ENCODE measurements around the gene NEIL3. TPM values are rescaled to one million over a fixed set of nuclear protein-coding genes. Genes with fewer than 3 reads are reported as not detected.

Gene NEIL3
- total RNA-seq (2011; cell fraction: chromatin; rRNA removed; ENCODE audit: low replicate concordance): 14.8 and 40.0 TPM in 2 replicates
- 10.2 and 14.1 TPM in 2 replicates for total RNA-seq (2011; cell fraction: nucleolus; rRNA removed)
- 21.0 and 27.3 TPM in 2 replicates for total RNA-seq (2011; cell fraction: nucleoplasm; rRNA removed)
- total RNA-seq (2014; rRNA removed) (9.9 and 10.7 TPM in 2 replicates), total RNA-seq (2014; rRNA removed; fragmentation: Illumina TruSeq; extraction: Trizol) (15.2 and 16.4 TPM in 2 replicates), total RNA-seq (2015; rRNA removed; fragmentation: Illumina TruSeq; extraction: Trizol) (15.0 and 15.2 TPM in 2 replicates), total RNA-seq (2021) (12.9 and 14.4 TPM in 2 replicates), polyA plus RNA-seq (2011; rRNA removed) (16.0 and 23.3 TPM in 2 replicates), polyA plus RNA-seq (2014; fragmentation: Illumina TruSeq; extraction: Trizol) (13.0 and 15.6 TPM in 2 replicates), polyA plus RNA-seq (2014; fragmentation: Nextera tagmentation; extraction: Ambion mirVana) (1 to 10 TPM; 2.7 to 4.8 TPM), polyA plus RNA-seq (2014; rRNA removed) (11.9 and 14.1 TPM in 2 replicates), polyA minus RNA-seq (2011; rRNA and poly(A)+ RNA removed) (24.1 and 24.3 TPM in 2 replicates), Bru-seq, nascent RNA (percentile 84 among the genes with signal in this experiment), BruChase-seq, experiment 1, labeled RNA remaining after a 2-hour chase (percentile 81 among the genes with signal in this experiment), BruChase-seq, experiment 2, labeled RNA remaining after a 6-hour chase (percentile 77 among the genes with signal in this experiment)
- polyA plus RNA-seq (2011; cell fraction: cytosol; rRNA removed): 7.3 and 8.6 TPM in 2 replicates
- polyA plus RNA-seq (2011; cell fraction: nucleus; rRNA removed): 11.7 and 14.3 TPM in 2 replicates
- 7.9 and 12.0 TPM in 2 replicates for polyA plus RNA-seq (2012)
- 8.6 and 10.1 TPM in 2 replicates for polyA minus RNA-seq (2011; cell fraction: cytosol; rRNA and poly(A)+ RNA removed)
- 14.8 and 20.2 TPM in 2 replicates for polyA minus RNA-seq (2011; cell fraction: nucleus; rRNA and poly(A)+ RNA removed)
- long read RNA-seq, experiment 1, transcript NEIL3-201 (10 exons, 2,408 nt): major isoform, 18 of 31 reads
- long read RNA-seq, experiment 1, partial matches to known transcripts: 11 of 31 reads
- long read RNA-seq, experiment 1, other reads (novel, unspliced or antisense): 2 of 31 reads
- long read RNA-seq, experiment 2, partial matches to known transcripts: 1 of 4 reads
- long read RNA-seq, experiment 2, other reads (novel, unspliced or antisense): 1 of 4 reads
- long read RNA-seq, experiment 3, transcript NEIL3-201 (10 exons, 2,408 nt): major isoform, 5 of 14 reads
- long read RNA-seq, experiment 3, partial matches to known transcripts: 6 of 14 reads
- long read RNA-seq, experiment 3, other reads (novel, unspliced or antisense): 3 of 14 reads

GRCh38 chr4:177309522-177310371 is at the start of gene NEIL3:
Gene NEIL3 (plus strand): TSS chr4:177309874. CDS start chr4:177309954, 80 bp downstream.
- Histone ChIP-seq H3K36me3 (ENCODE audit: control insufficient read depth, insufficient read depth, low read length) (no peaks in the 10 kb centered on the region; the same call in 2 of the 3 replicates), H4K20me1 (replicated peaks; ENCODE audit: control insufficient read depth, insufficient read depth, low read length) (no peaks in the 10 kb centered on the region), H3K4me1 (replicated peaks in 1 of 2; ENCODE audit: control insufficient read depth in 2 of 2, insufficient read depth in 2 of 2, low read length in 2 of 2) (peaks cover 5 to 8% of the 10 kb centered on the region in 2 experiments; a peak in 3 of 5 replicates), H3K4me3 (peak within 1 kb of the TSS; percentile 84), H3K9me1 (ENCODE audit: control insufficient read depth, insufficient read depth, low read length) (no peaks in the 10 kb centered on the region), H3K27ac (ENCODE audit: extremely low read depth, low read depth, low read length) (peak within 1 kb of the TSS; percentile 80), H3K79me2 (ENCODE audit: control insufficient read depth, insufficient read depth, low read length) (peaks cover 46% of the 10 kb centered on the region), H3K9me3 (replicated peaks; ENCODE audit: control insufficient read depth, insufficient read depth, low read depth, low read length) (no peaks in the 10 kb centered on the region), H3K27me3 (ENCODE audit: control insufficient read depth in 2 of 2, insufficient read depth in 2 of 2, low read length in 2 of 2) (no peaks in the 10 kb centered on the region), H2AFZ (ENCODE audit: low read depth, low read length) (peak within 1 kb of the TSS; percentile 98), H3K4me2 (ENCODE audit: insufficient read depth, low read length) (peak within 1 kb of the TSS; percentile 93), H3K9ac (ENCODE audit: insufficient read depth in 1 of 2, low read depth in 2 of 2, low read length in 2 of 2) (peak within 1 kb of the TSS; percentile 87 to 99)
- DNase-seq (ENCODE audit: extremely low read depth in 1 of 4, low spot score in 3 of 4) (peak; percentile 96 to 98 (median 96)), ATAC-seq (peak; percentile 95), FAIRE-seq (peak; percentile 90)
- POLR2A ChIA-PET: interaction anchor here (0.6 to 1.5 kb wide), 3 partner anchors 17 to 132 kb away, joined by 3 read pairs; partner anchors contain the start of gene AGA
- WGBS (ENCODE audit: insufficient coverage, low coverage, missing lambda C conversion rate): under 1% methylated on average over 42 of the region's 52 CpGs
- in situ Hi-C loops (cut with MboI): no loop called here
- intact Hi-C loops (cut with micrococcal nuclease): loop anchor here (5.0 kb wide), 1 partner anchor 133 kb away; the partner anchor contains the start of gene AGA
- BruUV-seq (replicated peaks): TSS peak; percentile 66
- CTCF ChIA-PET (ENCODE audit: low intra/inter-chr PET ratio): no interaction called here
- TF ChIP-seq ZNF449 (CRISPR knock-in tag; IDR thresholded peaks at IDR 0.05) (no peak), RBM22 (IDR thresholded peaks at IDR 0.05; ENCODE audit: low read depth, low read length, poor library complexity, severe bottlenecking) (no peak), ZNF696 (CRISPR knock-in tag; conservative IDR thresholded peaks at IDR 0.05) (no peak), ZNF140 (CRISPR knock-in tag; IDR thresholded peaks at IDR 0.05) (no peak), ATF3 (IDR thresholded peaks at IDR 0.05) (no peak), ATF3 (CRISPR knock-in tag; conservative IDR thresholded peaks at IDR 0.05) (no peak), ZNF609 (CRISPR knock-in tag; IDR thresholded peaks at IDR 0.05; ENCODE audit: borderline replicate concordance) (no peak)
